ENCODE measurements around the gene ABCA4.

Gene ABCA4

GRCh38 chr1:94050675-94051074 lies 70.3 kb downstream of the ABCA4 start:
- Histone ChIP-seq H4K91ac (ENCODE audit: low read depth, low read length, poor library complexity) (no peak overlapping the region), H3K27ac (replicated peaks; ENCODE audit: low read length) (no peak overlapping the region), H3K4me3 (ENCODE audit: low read length in 2 of 2) (no peak overlapping the region), H2AK5ac (ENCODE audit: low read depth, low read length) (no peak overlapping the region), H3K18ac (ENCODE audit: low read length) (no peak overlapping the region), H3K9me3 (replicated peaks in 1 of 2; ENCODE audit: control insufficient read depth in 2 of 2, insufficient read depth in 1 of 2, low read depth in 1 of 2, low read length in 2 of 2) (no peaks in the 10 kb centered on the region), H3K79me1 (ENCODE audit: low read depth, low read length) (no peaks in the 10 kb centered on the region), H2BK15ac (ENCODE audit: low read length) (no peak overlapping the region), H3K9ac (ENCODE audit: low read depth, low read length, poor library complexity) (no peak overlapping the region), H2BK12ac (ENCODE audit: low read length) (no peak overlapping the region), H3K36me3 (replicated peaks in 1 of 2; ENCODE audit: control insufficient read depth in 2 of 2, insufficient read depth in 2 of 2, low read length in 2 of 2) (no peaks in the 10 kb centered on the region), H3K27me3 (ENCODE audit: control insufficient read depth in 3 of 3, insufficient read depth in 3 of 3, low read depth in 1 of 3, low read length in 3 of 3) (peaks cover 0 to 4% (median 0%) of the 10 kb centered on the region in 3 experiments), H2AFZ (ENCODE audit: low read length) (no peak overlapping the region), H2BK5ac (ENCODE audit: low read length) (no peak overlapping the region), H3K14ac (ENCODE audit: low read length) (no peak overlapping the region), H3K23ac (ENCODE audit: low read depth, low read length, poor library complexity) (no peak overlapping the region), H4K8ac (ENCODE audit: low read depth, low read length) (no peak overlapping the region), H3K4me1 (ENCODE audit: control insufficient read depth in 2 of 2, insufficient read depth in 1 of 2, low read depth in 1 of 2, low read length in 2 of 2) (peaks cover 4 to 8% of the 10 kb centered on the region in 2 donors), H3K4me2 (ENCODE audit: insufficient read depth, low read length, poor library complexity, severe bottlenecking) (no peak overlapping the region), H2BK120ac (ENCODE audit: low read depth, low read length) (no peak overlapping the region), H3K4ac (ENCODE audit: low read length) (no peak overlapping the region)
- DNase-seq (ENCODE audit: low spot score) = no peak
- WGBS, 2 donors (ENCODE audit: extremely low coverage in 2 of 2, insufficient read length in 2 of 2, insufficient replicate concordance in 1 of 2) = no CpG with 5 or more reads among the region's 1 CpG

DNA sequence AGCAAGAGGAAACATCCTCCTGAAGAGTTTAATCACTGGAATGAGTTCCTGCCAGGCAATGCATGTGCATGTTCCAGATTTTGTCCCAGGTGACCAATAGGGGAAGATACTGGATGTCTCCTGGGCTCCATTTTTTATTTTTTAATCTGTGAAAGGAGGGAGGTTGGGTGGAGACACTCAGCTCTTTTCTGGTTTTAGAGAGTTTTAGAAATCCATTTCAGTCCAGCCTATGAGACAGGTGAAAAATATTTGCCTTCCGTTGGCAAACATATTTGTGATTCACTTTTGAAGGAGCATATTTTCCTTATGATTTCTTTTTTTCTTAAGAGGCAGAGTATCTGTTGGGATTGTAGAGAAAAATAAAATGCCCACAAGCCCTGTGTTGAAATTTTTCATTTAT lies 70.7 kb downstream of the ABCA4 start:
- Histone ChIP-seq H3K4ac (ENCODE audit: low read length) (no peak overlapping the region), H3K4me2 (ENCODE audit: insufficient read depth, low read length, poor library complexity, severe bottlenecking) (no peak overlapping the region), H2AFZ (ENCODE audit: low read length) (no peak overlapping the region), H2BK12ac (ENCODE audit: low read length) (no peak overlapping the region), H3K27me3 (ENCODE audit: control insufficient read depth in 3 of 3, insufficient read depth in 3 of 3, low read depth in 1 of 3, low read length in 3 of 3) (peaks cover 0 to 3% (median 0%) of the 10 kb centered on the region in 3 experiments), H3K18ac (ENCODE audit: low read length) (no peak overlapping the region), H4K8ac (ENCODE audit: low read depth, low read length) (no peak overlapping the region), H3K14ac (ENCODE audit: low read length) (no peak overlapping the region), H3K9me3 (replicated peaks in 1 of 2; ENCODE audit: control insufficient read depth in 2 of 2, insufficient read depth in 1 of 2, low read depth in 1 of 2, low read length in 2 of 2) (no peaks in the 10 kb centered on the region), H3K4me3 (ENCODE audit: low read length in 2 of 2) (no peak overlapping the region), H2BK15ac (ENCODE audit: low read length) (no peak overlapping the region), H3K23ac (ENCODE audit: low read depth, low read length, poor library complexity) (no peak overlapping the region), H3K9ac (ENCODE audit: low read depth, low read length, poor library complexity) (no peak overlapping the region), H3K79me1 (ENCODE audit: low read depth, low read length) (no peaks in the 10 kb centered on the region), H3K4me1 (ENCODE audit: control insufficient read depth in 2 of 2, insufficient read depth in 1 of 2, low read depth in 1 of 2, low read length in 2 of 2) (peaks cover 4 to 8% of the 10 kb centered on the region in 2 donors), H3K36me3 (replicated peaks in 1 of 2; ENCODE audit: control insufficient read depth in 2 of 2, insufficient read depth in 2 of 2, low read length in 2 of 2) (no peaks in the 10 kb centered on the region), H2AK5ac (ENCODE audit: low read depth, low read length) (no peak overlapping the region), H3K27ac (replicated peaks; ENCODE audit: low read length) (no peak overlapping the region), H2BK120ac (ENCODE audit: low read depth, low read length) (no peak overlapping the region), H4K91ac (ENCODE audit: low read depth, low read length, poor library complexity) (no peak overlapping the region), H2BK5ac (ENCODE audit: low read length) (no peak overlapping the region)
- WGBS, 2 donors (ENCODE audit: extremely low coverage in 2 of 2, insufficient read length in 2 of 2, insufficient replicate concordance in 1 of 2) = no CpG with 5 or more reads among the region's 1 CpG
- no peak for DNase-seq (ENCODE audit: low spot score)

DNA sequence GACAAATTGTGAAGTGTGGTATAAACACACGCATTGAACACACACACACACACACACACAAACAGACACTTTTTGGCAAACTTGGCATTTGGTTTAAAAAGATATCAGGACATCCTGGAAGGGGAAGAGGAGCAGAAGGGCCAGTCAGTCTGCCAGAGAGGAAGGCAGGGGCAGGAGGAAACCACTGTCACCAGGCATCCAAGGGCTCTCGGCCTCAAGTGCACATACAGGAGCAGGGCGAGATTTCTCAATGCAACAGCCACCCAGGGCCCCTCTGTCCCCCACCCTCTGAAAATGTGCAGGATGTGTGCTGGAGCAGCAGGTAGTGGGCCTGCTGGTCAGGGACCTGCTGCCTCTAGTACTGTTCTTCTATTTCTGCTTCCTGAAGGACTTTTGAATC lies 71.2 kb downstream of the ABCA4 start:
- DNase-seq (ENCODE audit: low spot score) = no peak
- no peak overlapping the region for H2BK120ac ChIP-seq (ENCODE audit: low read depth, low read length)
- H3K9me3 ChIP-seq (replicated peaks in 1 of 2; ENCODE audit: control insufficient read depth in 2 of 2, insufficient read depth in 1 of 2, low read depth in 1 of 2, low read length in 2 of 2) = no peaks in the 10 kb centered on the region
- H3K79me1 ChIP-seq (ENCODE audit: low read depth, low read length) = no peaks in the 10 kb centered on the region
- no peaks in the 10 kb centered on the region for H3K36me3 ChIP-seq (replicated peaks in 1 of 2; ENCODE audit: control insufficient read depth in 2 of 2, insufficient read depth in 2 of 2, low read length in 2 of 2)
- H2BK12ac ChIP-seq (ENCODE audit: low read length) = no peak overlapping the region
- H2AK5ac ChIP-seq (ENCODE audit: low read depth, low read length) = no peak overlapping the region
- no peak overlapping the region for H3K4ac ChIP-seq (ENCODE audit: low read length)
- H2BK15ac ChIP-seq (ENCODE audit: low read length) = no peak overlapping the region
- no peak overlapping the region for H3K4me3 ChIP-seq (ENCODE audit: low read length in 2 of 2)
- no peak overlapping the region for H4K91ac ChIP-seq (ENCODE audit: low read depth, low read length, poor library complexity)
- no peak overlapping the region for H2BK5ac ChIP-seq (ENCODE audit: low read length)
- peaks cover 4 to 6% of the 10 kb centered on the region in 2 donors for H3K4me1 ChIP-seq (ENCODE audit: control insufficient read depth in 2 of 2, insufficient read depth in 1 of 2, low read depth in 1 of 2, low read length in 2 of 2)
- H2AFZ ChIP-seq (ENCODE audit: low read length) = no peak overlapping the region
- no peak overlapping the region for H4K8ac ChIP-seq (ENCODE audit: low read depth, low read length)
- no peak overlapping the region for H3K18ac ChIP-seq (ENCODE audit: low read length)
- no peak overlapping the region for H3K4me2 ChIP-seq (ENCODE audit: insufficient read depth, low read length, poor library complexity, severe bottlenecking)
- no CpG with 5 or more reads among the region's 3 CpGs for WGBS, 2 donors (ENCODE audit: extremely low coverage in 2 of 2, insufficient read length in 2 of 2, insufficient replicate concordance in 1 of 2)
- H3K27ac ChIP-seq (replicated peaks; ENCODE audit: low read length) = no peak overlapping the region
- no peak overlapping the region for H3K23ac ChIP-seq (ENCODE audit: low read depth, low read length, poor library complexity)
- peaks cover 0 to 3% (median 0%) of the 10 kb centered on the region in 3 experiments for H3K27me3 ChIP-seq (ENCODE audit: control insufficient read depth in 3 of 3, insufficient read depth in 3 of 3, low read depth in 1 of 3, low read length in 3 of 3)
- no peak overlapping the region for H3K9ac ChIP-seq (ENCODE audit: low read depth, low read length, poor library complexity)
- no peak overlapping the region for H3K14ac ChIP-seq (ENCODE audit: low read length)

DNA sequence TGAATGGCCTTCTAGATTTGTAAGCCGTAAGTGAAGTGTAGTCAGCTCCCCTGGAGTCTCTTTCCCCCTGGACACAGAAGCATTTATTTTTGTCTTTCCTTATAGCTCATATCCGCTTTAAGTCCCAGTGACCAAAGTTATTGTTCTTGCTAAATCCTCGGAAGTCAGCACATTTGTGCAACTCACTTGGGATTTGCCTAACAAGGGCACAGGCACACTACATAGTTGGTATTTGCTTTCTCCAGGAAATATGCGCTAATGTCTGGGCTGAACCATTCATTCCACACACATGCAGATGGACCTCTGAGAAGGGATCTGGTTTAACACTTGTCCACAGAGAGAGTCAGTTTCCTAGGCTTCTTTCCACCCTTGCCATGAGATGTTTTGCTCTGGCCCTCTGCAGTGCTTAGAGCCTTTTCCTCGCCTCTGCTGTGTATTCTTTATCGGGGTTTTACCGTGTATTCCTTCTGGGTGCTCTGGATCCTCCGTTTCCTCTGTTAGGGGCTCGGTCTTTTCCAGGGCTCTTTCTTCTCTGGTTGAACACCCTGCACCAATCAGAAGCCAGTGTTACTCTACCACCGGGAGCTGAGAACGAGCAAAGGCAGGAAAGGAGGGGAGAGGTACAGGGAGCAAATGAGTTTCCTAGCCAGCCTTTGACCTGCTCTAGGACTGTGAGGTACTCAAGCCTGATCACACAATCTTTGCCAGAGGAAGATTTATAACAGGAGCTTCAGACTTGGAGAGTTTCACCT lies 72.4 kb downstream of the ABCA4 start:
- Histone ChIP-seq H2AK5ac (ENCODE audit: low read depth, low read length) (no peak overlapping the region), H3K27ac (replicated peaks; ENCODE audit: low read length) (no peak overlapping the region), H3K4me1 (ENCODE audit: control insufficient read depth in 2 of 2, insufficient read depth in 1 of 2, low read depth in 1 of 2, low read length in 2 of 2) (peaks cover 6 to 7% of the 10 kb centered on the region in 2 donors), H3K27me3 (ENCODE audit: control insufficient read depth in 3 of 3, insufficient read depth in 3 of 3, low read depth in 1 of 3, low read length in 3 of 3) (peaks cover 0 to 3% (median 0%) of the 10 kb centered on the region in 3 experiments), H2BK5ac (ENCODE audit: low read length) (no peak overlapping the region), H3K36me3 (replicated peaks in 1 of 2; ENCODE audit: control insufficient read depth in 2 of 2, insufficient read depth in 2 of 2, low read length in 2 of 2) (no peaks in the 10 kb centered on the region), H4K8ac (ENCODE audit: low read depth, low read length) (no peak overlapping the region), H3K23ac (ENCODE audit: low read depth, low read length, poor library complexity) (no peak overlapping the region), H3K14ac (ENCODE audit: low read length) (no peak overlapping the region), H3K79me1 (ENCODE audit: low read depth, low read length) (no peaks in the 10 kb centered on the region), H2BK120ac (ENCODE audit: low read depth, low read length) (no peak overlapping the region), H3K9me3 (replicated peaks in 1 of 2; ENCODE audit: control insufficient read depth in 2 of 2, insufficient read depth in 1 of 2, low read depth in 1 of 2, low read length in 2 of 2) (no peaks in the 10 kb centered on the region), H2BK15ac (ENCODE audit: low read length) (no peak overlapping the region), H3K4ac (ENCODE audit: low read length) (no peak overlapping the region), H2AFZ (ENCODE audit: low read length) (peak overlapping the region; percentile 68), H2BK12ac (ENCODE audit: low read length) (no peak overlapping the region), H3K9ac (ENCODE audit: low read depth, low read length, poor library complexity) (no peak overlapping the region), H3K18ac (ENCODE audit: low read length) (no peak overlapping the region), H4K91ac (ENCODE audit: low read depth, low read length, poor library complexity) (no peak overlapping the region), H3K4me3 (ENCODE audit: low read length in 2 of 2) (peak overlapping the region in 1 of 2 donors; percentile 3), H3K4me2 (ENCODE audit: insufficient read depth, low read length, poor library complexity, severe bottlenecking) (peak overlapping the region; percentile 22)
- no peak for DNase-seq (ENCODE audit: low spot score)
- no CpG with 5 or more reads among the region's 11 CpGs for WGBS, 2 donors (ENCODE audit: extremely low coverage in 2 of 2, insufficient read length in 2 of 2, insufficient replicate concordance in 1 of 2)

Measured in neuronal stem cell (in vitro differentiated cells).